Astrocyte of the spinal cord (primary cell): ENCODE measurements around the gene VWA5B1.

Source experiments
- DNase-seq: peaks from one replicate; pipeline ENCODE4 v3.0.0; 2011; ENCODE audit warnings: low read depth, low spot score
- H3K4me3 ChIP-seq: 2 replicates; pipeline ENCODE4 v1.5.1; 2011; ENCODE audit warnings: low read depth, mild to moderate bottlenecking, low read length, moderate library complexity
- in situ Hi-C: cut with HindIII; loops from 2 replicates; pipeline ENCODE4 v1.10.0; 2017; ENCODE audit warnings: low sequenced_read_pairs
- TF ChIP-seq, protein P1 (sequence below): IDR thresholded peaks from 2 replicates; pipeline ENCODE4 v1.5.1; 2012; ENCODE audit warnings: low read depth, mild to moderate bottlenecking, low read length, inconsistent platforms

Gene VWA5B1

DNA sequence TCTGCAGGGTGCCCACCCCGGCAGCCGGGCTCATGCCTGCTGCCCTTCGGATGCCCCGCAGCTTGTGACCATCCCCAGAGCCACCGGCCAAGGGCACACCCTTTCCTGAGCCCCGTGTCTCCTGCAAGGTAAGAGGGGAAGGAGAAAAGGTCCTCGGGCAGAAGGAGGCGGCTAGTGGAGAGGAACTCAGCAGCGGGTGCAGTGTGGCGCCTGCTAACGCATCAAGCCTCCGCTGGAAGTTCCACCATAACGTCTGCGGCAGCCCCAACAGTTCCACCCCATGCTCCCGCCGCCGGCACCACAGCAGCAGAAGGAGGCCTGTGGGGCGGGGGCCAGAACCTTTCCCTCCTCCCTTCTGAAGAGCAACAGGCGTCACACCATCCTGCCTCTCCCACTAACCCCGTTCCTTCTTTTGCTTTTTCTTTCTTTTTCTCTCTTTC lies 990 bp downstream of the VWA5B1 start:
- in situ Hi-C loops: no loop called here
- no peak overlapping the region for H3K4me3 ChIP-seq
- no peak for DNase-seq
- TF ChIP-seq, protein P1, sequence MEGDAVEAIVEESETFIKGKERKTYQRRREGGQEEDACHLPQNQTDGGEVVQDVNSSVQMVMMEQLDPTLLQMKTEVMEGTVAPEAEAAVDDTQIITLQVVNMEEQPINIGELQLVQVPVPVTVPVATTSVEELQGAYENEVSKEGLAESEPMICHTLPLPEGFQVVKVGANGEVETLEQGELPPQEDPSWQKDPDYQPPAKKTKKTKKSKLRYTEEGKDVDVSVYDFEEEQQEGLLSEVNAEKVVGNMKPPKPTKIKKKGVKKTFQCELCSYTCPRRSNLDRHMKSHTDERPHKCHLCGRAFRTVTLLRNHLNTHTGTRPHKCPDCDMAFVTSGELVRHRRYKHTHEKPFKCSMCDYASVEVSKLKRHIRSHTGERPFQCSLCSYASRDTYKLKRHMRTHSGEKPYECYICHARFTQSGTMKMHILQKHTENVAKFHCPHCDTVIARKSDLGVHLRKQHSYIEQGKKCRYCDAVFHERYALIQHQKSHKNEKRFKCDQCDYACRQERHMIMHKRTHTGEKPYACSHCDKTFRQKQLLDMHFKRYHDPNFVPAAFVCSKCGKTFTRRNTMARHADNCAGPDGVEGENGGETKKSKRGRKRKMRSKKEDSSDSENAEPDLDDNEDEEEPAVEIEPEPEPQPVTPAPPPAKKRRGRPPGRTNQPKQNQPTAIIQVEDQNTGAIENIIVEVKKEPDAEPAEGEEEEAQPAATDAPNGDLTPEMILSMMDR: no peak

- no peak for DNase-seq
- in situ Hi-C loops: no loop called here
- H3K4me3 ChIP-seq: no peak overlapping the region
- TF ChIP-seq, protein P1: no peak
These were observed 8.0 kb downstream of the VWA5B1 start for GRCh38 chr1:20298626-20299025.

DNA sequence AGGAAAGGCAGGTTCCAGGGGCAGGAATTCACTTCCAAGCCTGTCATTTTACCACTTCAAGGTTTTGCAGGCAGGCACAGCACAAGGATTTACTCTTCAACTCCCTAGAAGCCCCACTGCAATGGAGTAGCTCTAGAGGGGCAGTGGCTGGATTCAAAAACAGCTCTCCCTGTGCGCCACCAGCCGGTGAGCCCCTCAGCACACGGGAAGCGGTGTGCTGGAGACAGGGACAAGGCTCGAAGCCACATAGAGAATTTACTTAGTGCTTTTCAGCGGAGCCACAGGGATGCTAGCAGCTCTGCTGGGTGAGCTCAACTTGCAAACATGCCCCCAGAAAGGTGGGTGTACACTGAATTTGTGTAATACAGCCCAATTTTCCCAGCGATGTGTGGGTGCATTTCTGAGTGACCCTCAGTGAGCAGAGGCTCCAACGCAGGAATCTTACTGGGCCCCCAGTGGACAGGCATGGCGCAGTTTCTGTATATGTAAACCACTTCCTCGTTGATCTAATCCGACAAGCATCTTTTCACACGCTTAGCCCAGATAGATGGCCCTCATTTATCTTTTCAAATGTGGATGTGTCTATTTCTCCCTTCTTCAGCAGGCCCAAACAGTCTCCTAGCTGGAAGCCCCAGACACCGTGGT lies 10.9 kb downstream of the VWA5B1 start:
- no peak overlapping the region for H3K4me3 ChIP-seq
- DNase-seq: peak; percentile 24
- TF ChIP-seq, protein P1: no peak
- in situ Hi-C loops: no loop called here

- H3K4me3 ChIP-seq: no peak overlapping the region
- TF ChIP-seq, protein P1: no peak
- DNase-seq: peak; percentile 16
- in situ Hi-C loops: no loop called here
These were observed 11.4 kb downstream of the VWA5B1 start for GRCh38 chr1:20302108-20302471.

- H3K4me3 ChIP-seq: no peak overlapping the region
- no peak for DNase-seq
- TF ChIP-seq, protein P1: no peak
- in situ Hi-C loops: no loop called here
These were observed 16.4 kb downstream of the VWA5B1 start for GRCh38 chr1:20307026-20307425.

DNA sequence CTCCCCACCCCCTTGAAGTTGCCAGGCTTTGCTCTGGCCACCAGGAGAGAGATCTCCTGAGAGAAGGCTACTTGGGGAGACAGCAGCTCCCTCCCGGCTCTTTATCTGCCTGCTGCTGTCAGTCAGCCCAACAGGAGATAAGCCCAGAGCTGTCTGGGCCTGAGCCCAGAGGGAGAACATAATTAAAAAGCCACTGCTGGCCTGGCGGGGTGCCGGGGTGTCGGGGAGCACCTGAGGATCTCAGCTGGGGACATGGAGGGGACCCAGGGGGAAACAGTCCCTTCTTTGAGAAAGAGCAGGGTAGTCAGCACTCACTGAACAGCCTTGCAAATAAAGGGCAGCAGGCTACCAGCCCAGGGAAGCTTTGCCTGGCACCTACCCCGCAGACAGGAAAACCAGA lies 17.9 kb downstream of the VWA5B1 start:
- no peak overlapping the region for H3K4me3 ChIP-seq
- in situ Hi-C loops: no loop called here
- TF ChIP-seq, protein P1: no peak
- no peak for DNase-seq

DNA sequence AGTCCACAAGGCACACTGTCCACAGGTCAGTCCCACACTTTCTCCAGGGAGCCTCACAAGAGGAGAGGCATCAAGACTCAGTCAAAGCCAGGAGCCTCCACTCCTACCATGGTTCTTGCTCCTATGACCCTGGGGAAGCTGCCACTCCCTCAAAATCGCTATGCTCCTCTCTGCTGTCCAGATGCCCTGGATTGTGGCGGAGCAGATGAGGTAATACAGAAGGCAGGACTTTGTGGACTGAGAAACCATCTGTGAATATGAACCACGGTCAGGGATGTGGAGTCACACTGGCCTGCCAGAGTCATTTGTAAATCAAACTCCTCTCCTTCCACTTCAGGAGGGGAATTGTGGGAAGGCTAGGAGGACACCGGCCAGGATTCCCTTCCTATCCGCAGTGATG lies 20.6 kb downstream of the VWA5B1 start:
- in situ Hi-C loops: no loop called here
- no peak for DNase-seq
- TF ChIP-seq, protein P1: no peak
- no peak overlapping the region for H3K4me3 ChIP-seq
